Activated T-helper 17 cell treated with anti-CD3 and anti-CD28 coated beads, Interleukin-2, amount 50 U/mL, for 72 hours (primary cell): ENCODE measurements around the gene SH2B2. TPM values are rescaled to one million over a fixed set of nuclear protein-coding genes. Genes with fewer than 3 reads are reported as not detected.

Experiments used
- ATAC-seq: fragments of 150-1000 bp; cut with Tn5 transposase; replicated peaks from 2 replicates; pipeline ENCODE4 v1.10.0; 2021; ENCODE audit warnings: mild to moderate bottlenecking, moderate library complexity
- H3K27ac Mint-ChIP-seq: one replicate; pipeline ENCODE4 v1.8.0; 2022; ENCODE audit warnings: mixed read lengths
- H3K27me3 Mint-ChIP-seq: one replicate; pipeline ENCODE4 v1.8.0; 2022; ENCODE audit warnings: mixed read lengths
- H3K36me3 Mint-ChIP-seq: one replicate; pipeline ENCODE4 v1.8.0; 2022; ENCODE audit warnings: low read depth, mild to moderate bottlenecking, mixed read lengths
- H3K4me1 Mint-ChIP-seq: one replicate; pipeline ENCODE4 v1.8.0; 2022; ENCODE audit warnings: mixed read lengths
- H3K4me3 Mint-ChIP-seq: one replicate; pipeline ENCODE4 v1.8.0; 2022; ENCODE audit warnings: mild to moderate bottlenecking, mixed read lengths
- H3K9me3 Mint-ChIP-seq: one replicate; pipeline ENCODE4 v1.8.0; 2022; ENCODE audit warnings: mixed read lengths
- total RNA-seq, 2 donors: library from RNA; stranded (reverse); gene quantifications; one replicate each; pipeline ENCODE4 v1.2.3, GENCODE V29; 2022

Gene SH2B2
- total RNA-seq, 2 donors from 2014 or later = 1.7 to 14.2 TPM

- H3K4me1 Mint-ChIP-seq = peaks cover 4% of the 10 kb centered on the region
- no peaks in the 10 kb centered on the region for H3K36me3 Mint-ChIP-seq
- H3K27ac Mint-ChIP-seq = no peak overlapping the region
- no peak for ATAC-seq
- no peaks in the 10 kb centered on the region for H3K9me3 Mint-ChIP-seq
- H3K4me3 Mint-ChIP-seq = no peak overlapping the region
- no peaks in the 10 kb centered on the region for H3K27me3 Mint-ChIP-seq
Observed at GRCh38 chr7:102275123-102275703, 11.5 kb upstream of the SH2B2 start.

DNA sequence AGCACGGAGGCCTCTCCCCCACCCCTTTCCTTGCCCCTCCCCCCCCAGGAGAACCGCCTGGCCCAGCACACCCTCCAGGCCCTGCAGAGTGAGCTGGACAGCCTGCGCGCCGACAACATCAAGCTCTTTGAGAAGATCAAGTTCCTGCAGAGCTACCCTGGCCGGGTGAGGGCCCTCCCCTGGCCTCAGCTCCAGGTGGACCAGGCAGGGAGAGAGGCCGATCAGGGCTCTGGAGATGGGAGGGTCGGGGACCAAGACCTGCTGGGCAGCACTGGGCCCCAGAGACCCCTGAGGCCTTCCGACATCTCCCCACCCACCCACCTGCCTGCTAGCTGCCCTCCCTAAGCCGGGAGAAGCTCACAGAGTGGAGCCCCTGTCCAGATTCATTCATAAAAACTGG is 8.8 kb upstream of the SH2B2 start:
- Mint-ChIP-seq H3K4me1 (no peaks in the 10 kb centered on the region), H3K27me3 (no peaks in the 10 kb centered on the region), H3K36me3 (no peaks in the 10 kb centered on the region), H3K27ac (no peak overlapping the region), H3K4me3 (no peak overlapping the region), H3K9me3 (no peaks in the 10 kb centered on the region)
- ATAC-seq = no peak

GRCh38 chr7:102279537-102280400 is 6.9 kb upstream of the SH2B2 start:
- Mint-ChIP-seq H3K36me3 (no peaks in the 10 kb centered on the region), H3K4me3 (no peak overlapping the region), H3K9me3 (no peaks in the 10 kb centered on the region), H3K4me1 (peaks cover 3% of the 10 kb centered on the region), H3K27ac (no peak overlapping the region), H3K27me3 (no peaks in the 10 kb centered on the region)
- peak; percentile 86 for ATAC-seq

- Mint-ChIP-seq H3K36me3 (no peaks in the 10 kb centered on the region), H3K9me3 (no peaks in the 10 kb centered on the region), H3K27ac (no peak overlapping the region), H3K4me1 (peaks cover 10% of the 10 kb centered on the region), H3K27me3 (no peaks in the 10 kb centered on the region), H3K4me3 (no peak overlapping the region)
- ATAC-seq = no peak
Observed at GRCh38 chr7:102280521-102280920, 6.1 kb upstream of the SH2B2 start.

DNA sequence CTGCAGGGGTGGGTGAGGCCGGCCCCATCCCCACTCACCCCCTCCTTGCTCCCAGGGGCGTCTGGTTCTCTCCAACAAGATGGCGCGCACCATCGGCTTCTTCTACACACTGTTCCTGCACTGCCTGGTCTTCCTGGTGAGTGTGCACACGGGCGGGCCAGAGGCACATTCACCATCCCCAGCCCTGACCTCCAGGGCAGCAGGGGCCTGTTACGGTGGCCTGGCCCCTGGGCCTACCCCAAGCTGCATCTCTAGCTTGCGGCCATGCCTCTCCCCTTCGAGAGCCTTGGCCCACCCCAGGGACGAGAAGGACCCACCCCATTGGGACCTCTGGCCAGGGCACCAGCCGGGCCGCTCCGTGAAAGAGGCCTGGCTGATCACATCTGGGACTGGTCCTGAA is 4.9 kb upstream of the SH2B2 start:
- Mint-ChIP-seq H3K27me3 (no peaks in the 10 kb centered on the region), H3K36me3 (no peaks in the 10 kb centered on the region), H3K4me1 (peaks cover 10% of the 10 kb centered on the region), H3K27ac (no peak overlapping the region), H3K9me3 (no peaks in the 10 kb centered on the region), H3K4me3 (no peak overlapping the region)
- no peak for ATAC-seq

- H3K4me3 Mint-ChIP-seq = no peak overlapping the region
- ATAC-seq = no peak
- H3K9me3 Mint-ChIP-seq = no peaks in the 10 kb centered on the region
- no peak overlapping the region for H3K27ac Mint-ChIP-seq
- no peaks in the 10 kb centered on the region for H3K27me3 Mint-ChIP-seq
- peaks cover 10% of the 10 kb centered on the region for H3K4me1 Mint-ChIP-seq
- H3K36me3 Mint-ChIP-seq = no peaks in the 10 kb centered on the region
Observed at GRCh38 chr7:102282465-102283362, 4.0 kb upstream of the SH2B2 start.

DNA sequence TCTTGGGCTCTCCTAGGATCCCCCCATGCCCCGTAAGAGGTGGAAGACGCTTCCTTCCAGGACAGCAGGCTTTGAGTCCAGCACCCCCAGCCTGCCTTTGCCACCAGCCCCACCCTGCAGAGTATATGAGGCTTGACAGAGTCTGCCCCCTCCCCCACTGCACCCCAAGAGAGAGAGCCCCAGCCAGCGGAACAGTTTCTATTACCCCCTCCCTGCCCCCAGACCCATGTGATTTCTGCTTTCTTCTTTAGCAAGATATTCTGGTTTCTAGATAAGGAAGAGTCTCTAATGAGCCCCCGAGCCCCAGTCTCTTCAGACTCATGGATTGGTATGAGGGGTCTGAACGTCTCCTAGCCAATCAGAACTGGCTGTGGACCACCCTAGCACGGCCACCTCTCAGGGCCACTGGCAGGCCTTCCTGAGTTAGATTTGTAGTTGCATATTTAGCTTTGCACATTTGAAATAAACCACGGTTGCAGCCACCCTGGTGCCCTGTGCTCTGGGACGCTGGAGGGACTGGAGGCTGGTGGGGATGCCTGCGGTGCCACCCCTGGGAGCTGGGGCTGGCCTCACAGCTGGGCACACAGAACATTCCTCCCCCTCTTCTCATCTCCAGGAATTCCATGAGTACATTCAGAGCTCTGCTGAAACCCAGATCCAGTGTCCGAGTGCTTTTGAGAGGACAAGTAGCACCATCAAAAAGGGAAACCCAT is 3.0 kb upstream of the SH2B2 start:
- H3K4me1 Mint-ChIP-seq = peaks cover 10% of the 10 kb centered on the region
- H3K27ac Mint-ChIP-seq = no peak overlapping the region
- H3K36me3 Mint-ChIP-seq = no peaks in the 10 kb centered on the region
- no peak for ATAC-seq
- H3K4me3 Mint-ChIP-seq = peak overlapping the region; percentile 74
- H3K27me3 Mint-ChIP-seq = no peaks in the 10 kb centered on the region
- H3K9me3 Mint-ChIP-seq = no peaks in the 10 kb centered on the region

- ATAC-seq = peak; percentile 52
- H3K36me3 Mint-ChIP-seq = no peaks in the 10 kb centered on the region
- H3K27me3 Mint-ChIP-seq = no peaks in the 10 kb centered on the region
- H3K4me3 Mint-ChIP-seq = peak overlapping the region; percentile 74
- no peaks in the 10 kb centered on the region for H3K9me3 Mint-ChIP-seq
- H3K4me1 Mint-ChIP-seq = peaks cover 10% of the 10 kb centered on the region
- peak overlapping the region; percentile 56 for H3K27ac Mint-ChIP-seq
Observed at GRCh38 chr7:102284399-102284798, 2.3 kb upstream of the SH2B2 start.

GRCh38 chr7:102284891-102285539 is 1.7 kb upstream of the SH2B2 start:
- ATAC-seq = no peak
- peak overlapping the region; percentile 74 for H3K4me3 Mint-ChIP-seq
- peaks cover 10% of the 10 kb centered on the region for H3K4me1 Mint-ChIP-seq
- no peaks in the 10 kb centered on the region for H3K36me3 Mint-ChIP-seq
- H3K27ac Mint-ChIP-seq = peak overlapping the region; percentile 56
- H3K27me3 Mint-ChIP-seq = no peaks in the 10 kb centered on the region
- H3K9me3 Mint-ChIP-seq = no peaks in the 10 kb centered on the region

DNA sequence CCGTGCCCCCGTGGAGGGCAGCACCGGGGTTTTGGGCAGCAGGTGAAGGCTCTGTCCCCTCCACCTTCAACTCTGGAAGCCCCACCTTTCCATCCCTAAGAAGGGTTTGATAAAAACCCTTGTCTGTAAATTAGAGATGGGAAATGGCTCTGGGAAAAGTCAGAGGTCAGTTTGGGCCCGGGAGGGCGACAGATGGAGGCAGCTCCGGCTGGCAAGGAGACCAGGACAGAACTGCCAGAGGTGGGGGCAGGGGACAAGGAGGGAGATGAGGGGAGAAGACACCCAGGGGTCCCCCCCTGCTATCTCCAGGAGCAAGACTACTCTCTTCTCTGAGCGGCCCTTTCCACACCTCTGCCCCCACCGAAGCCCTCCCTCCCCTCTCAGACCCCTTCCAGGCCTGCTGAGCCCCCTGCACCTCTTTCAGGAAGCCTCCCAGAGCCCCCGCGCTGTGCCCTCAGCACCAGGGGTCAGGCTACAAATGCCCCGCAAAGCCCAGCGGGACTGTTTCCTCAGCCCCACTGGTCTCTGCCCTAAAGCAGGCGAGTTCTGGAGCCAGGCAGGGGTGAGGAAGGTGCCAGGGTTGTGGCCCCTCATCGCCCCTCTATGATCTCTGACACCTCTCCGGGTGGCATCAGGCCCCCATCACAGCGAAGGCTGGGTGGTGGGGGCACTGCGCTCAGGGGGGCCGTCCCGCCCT is 980 bp upstream of the SH2B2 start:
- H3K36me3 Mint-ChIP-seq = no peaks in the 10 kb centered on the region
- peak overlapping the region; percentile 56 for H3K27ac Mint-ChIP-seq
- H3K4me3 Mint-ChIP-seq = peak overlapping the region; percentile 74
- no peaks in the 10 kb centered on the region for H3K27me3 Mint-ChIP-seq
- peaks cover 10% of the 10 kb centered on the region for H3K4me1 Mint-ChIP-seq
- no peak for ATAC-seq
- no peaks in the 10 kb centered on the region for H3K9me3 Mint-ChIP-seq

GRCh38 chr7:102287111-102287980 is 678 bp downstream of the SH2B2 start:
- Mint-ChIP-seq H3K27me3 (no peaks in the 10 kb centered on the region), H3K4me3 (peak overlapping the region; percentile 56), H3K27ac (no peak overlapping the region), H3K9me3 (no peaks in the 10 kb centered on the region), H3K4me1 (peaks cover 19% of the 10 kb centered on the region), H3K36me3 (no peaks in the 10 kb centered on the region)
- ATAC-seq = no peak

GRCh38 chr7:102287981-102288278 is 1.3 kb downstream of the SH2B2 start:
- no peaks in the 10 kb centered on the region for H3K36me3 Mint-ChIP-seq
- no peak overlapping the region for H3K27ac Mint-ChIP-seq
- ATAC-seq = no peak
- peaks cover 19% of the 10 kb centered on the region for H3K4me1 Mint-ChIP-seq
- H3K4me3 Mint-ChIP-seq = peak overlapping the region; percentile 56
- no peaks in the 10 kb centered on the region for H3K9me3 Mint-ChIP-seq
- H3K27me3 Mint-ChIP-seq = no peaks in the 10 kb centered on the region
